Activated CD4-positive, alpha-beta T cell treated with anti-CD3 and anti-CD28 coated beads, Interleukin-2, amount 10 ng/mL, durations not matched to agents 24 days and 14 days (primary cell): Measurements from ENCODE around the gene NXPE3. TPM values are rescaled to one million over a fixed set of nuclear protein-coding genes. Genes with fewer than 3 reads are reported as not detected.

Source experiments
- DNase-seq: peaks from one replicate; pipeline ENCODE4 v3.0.0; 2022
- H3K27ac Mint-ChIP-seq: one replicate; pipeline ENCODE4 v1.8.0; 2022; ENCODE audit warnings: mild to moderate bottlenecking, mixed read lengths
- H3K27me3 Mint-ChIP-seq: one replicate; pipeline ENCODE4 v1.8.0; 2022; ENCODE audit warnings: mixed read lengths
- H3K36me3 Mint-ChIP-seq: one replicate; pipeline ENCODE4 v1.8.0; 2022; ENCODE audit warnings: low read depth, mild to moderate bottlenecking, mixed read lengths
- H3K4me1 Mint-ChIP-seq: one replicate; pipeline ENCODE4 v1.8.0; 2021; ENCODE audit warnings: mixed read lengths
- H3K4me3 Mint-ChIP-seq: one replicate; pipeline ENCODE4 v1.8.0; 2022; ENCODE audit warnings: mild to moderate bottlenecking, moderate library complexity, mixed read lengths
- H3K9me3 Mint-ChIP-seq: one replicate; pipeline ENCODE4 v1.8.0; 2021; ENCODE audit warnings: mixed read lengths
- intact Hi-C: fragments of 100-400 bp; cut with micrococcal nuclease; formaldehyde crosslinking; loops from one replicate; pipeline ENCODE4 v1.15.1; 2023
- total RNA-seq: library from RNA; stranded (reverse); gene quantifications from 2 replicates; pipeline ENCODE4 v1.2.3, GENCODE V29; 2022

Gene NXPE3
- total RNA-seq, 1 donor from 2014 or later, result 18.2 TPM

- peaks cover 52% of the 10 kb centered on the region for H3K4me1 Mint-ChIP-seq
- peak overlapping the region; percentile 97 for H3K27ac Mint-ChIP-seq
- intact Hi-C loops, result loop anchor here (1.0 to 5.0 kb wide), 10 partner anchors 14 to 335 kb away; partner anchors contain the start of gene ZBTB11
- peak overlapping the region; percentile 86 for H3K4me3 Mint-ChIP-seq
- peak; percentile 94 for DNase-seq
- no peaks in the 10 kb centered on the region for H3K9me3 Mint-ChIP-seq
- peaks cover 34% of the 10 kb centered on the region for H3K36me3 Mint-ChIP-seq
- no peaks in the 10 kb centered on the region for H3K27me3 Mint-ChIP-seq
Measured at GRCh38 chr3:101827211-101828174, 48.5 kb downstream of the NXPE3 start.

DNA sequence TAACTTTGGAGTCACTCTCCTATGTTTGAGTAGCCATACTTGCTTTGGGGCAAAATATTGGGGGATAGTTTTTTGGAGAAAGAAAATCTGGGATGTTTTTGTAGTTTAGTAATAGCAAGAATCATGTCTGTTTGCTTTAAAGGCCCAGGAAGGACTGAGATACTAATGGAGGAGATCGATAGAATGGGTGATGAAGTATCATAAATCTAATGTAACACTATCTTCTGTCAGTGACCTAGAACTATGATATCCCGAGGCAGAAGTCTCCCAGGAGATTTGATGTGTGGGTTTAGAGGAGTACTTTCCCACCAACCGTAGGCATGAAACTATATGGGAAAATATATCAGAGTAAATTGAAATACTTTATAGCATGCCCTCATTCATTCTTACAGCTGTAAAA lies 49.3 kb downstream of the NXPE3 start:
- H3K4me1 Mint-ChIP-seq, result peaks cover 59% of the 10 kb centered on the region
- H3K9me3 Mint-ChIP-seq, result no peaks in the 10 kb centered on the region
- no peak for DNase-seq
- intact Hi-C loops, result loop anchor here (1.0 to 5.0 kb wide), 5 partner anchors 15 to 334 kb away; partner anchors contain the start of gene ZBTB11
- peak overlapping the region; percentile 97 for H3K27ac Mint-ChIP-seq
- peak overlapping the region; percentile 86 for H3K4me3 Mint-ChIP-seq
- H3K36me3 Mint-ChIP-seq, result peaks cover 40% of the 10 kb centered on the region
- H3K27me3 Mint-ChIP-seq, result no peaks in the 10 kb centered on the region

GRCh38 chr3:101828691-101829436 lies 49.9 kb downstream of the NXPE3 start:
- peak overlapping the region; percentile 97 for H3K27ac Mint-ChIP-seq
- peaks cover 43% of the 10 kb centered on the region for H3K36me3 Mint-ChIP-seq
- intact Hi-C loops, result loop anchor here (1.0 to 5.0 kb wide), 5 partner anchors 16 to 333 kb away; partner anchors contain the start of gene ZBTB11
- H3K4me1 Mint-ChIP-seq, result peaks cover 63% of the 10 kb centered on the region
- DNase-seq, result peak; percentile 86
- peak overlapping the region; percentile 86 for H3K4me3 Mint-ChIP-seq
- no peaks in the 10 kb centered on the region for H3K27me3 Mint-ChIP-seq
- no peaks in the 10 kb centered on the region for H3K9me3 Mint-ChIP-seq

DNA sequence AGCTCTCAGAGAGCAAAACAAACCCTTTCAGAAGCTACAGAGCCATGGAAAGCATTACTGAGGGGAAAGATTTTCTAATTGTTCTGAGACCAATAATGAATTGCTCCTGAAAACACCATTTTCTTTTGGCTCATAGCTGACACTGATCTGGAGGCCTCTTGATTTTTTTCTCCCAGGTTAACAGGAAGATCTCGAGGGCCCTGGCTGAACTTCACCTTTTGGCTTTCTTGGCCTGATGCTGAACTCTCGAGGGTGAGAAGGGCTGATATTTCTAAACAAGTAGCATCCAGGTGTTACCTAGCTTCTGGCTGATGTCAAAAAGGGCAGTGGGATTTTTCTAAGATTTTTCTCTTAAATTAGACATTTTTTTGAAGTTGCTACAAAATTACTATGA lies 50.4 kb downstream of the NXPE3 start:
- H3K36me3 Mint-ChIP-seq, result peaks cover 46% of the 10 kb centered on the region

GRCh38 chr3:101829874-101830273 lies 50.9 kb downstream of the NXPE3 start:
- H3K36me3 Mint-ChIP-seq, result peaks cover 46% of the 10 kb centered on the region
- no peaks in the 10 kb centered on the region for H3K9me3 Mint-ChIP-seq
- H3K4me1 Mint-ChIP-seq, result peaks cover 70% of the 10 kb centered on the region
- peak overlapping the region; percentile 97 for H3K27ac Mint-ChIP-seq
- no peaks in the 10 kb centered on the region for H3K27me3 Mint-ChIP-seq
- peak overlapping the region; percentile 86 for H3K4me3 Mint-ChIP-seq
- intact Hi-C loops, result loop anchor here (5.0 kb wide), 3 partner anchors 32 to 332 kb away; partner anchors contain the start of gene ZBTB11
- no peak for DNase-seq

More for the DNA sequence above, 50.4 kb downstream of the NXPE3 start:
- H3K9me3 Mint-ChIP-seq, result no peaks in the 10 kb centered on the region
- peak overlapping the region; percentile 86 for H3K4me3 Mint-ChIP-seq
- H3K4me1 Mint-ChIP-seq, result peaks cover 68% of the 10 kb centered on the region
- intact Hi-C loops, result loop anchor here (5.0 kb wide), 3 partner anchors 33 to 333 kb away; partner anchors contain the start of gene ZBTB11
- H3K27me3 Mint-ChIP-seq, result no peaks in the 10 kb centered on the region
- no peak for DNase-seq
- H3K27ac Mint-ChIP-seq, result peak overlapping the region; percentile 97

DNA sequence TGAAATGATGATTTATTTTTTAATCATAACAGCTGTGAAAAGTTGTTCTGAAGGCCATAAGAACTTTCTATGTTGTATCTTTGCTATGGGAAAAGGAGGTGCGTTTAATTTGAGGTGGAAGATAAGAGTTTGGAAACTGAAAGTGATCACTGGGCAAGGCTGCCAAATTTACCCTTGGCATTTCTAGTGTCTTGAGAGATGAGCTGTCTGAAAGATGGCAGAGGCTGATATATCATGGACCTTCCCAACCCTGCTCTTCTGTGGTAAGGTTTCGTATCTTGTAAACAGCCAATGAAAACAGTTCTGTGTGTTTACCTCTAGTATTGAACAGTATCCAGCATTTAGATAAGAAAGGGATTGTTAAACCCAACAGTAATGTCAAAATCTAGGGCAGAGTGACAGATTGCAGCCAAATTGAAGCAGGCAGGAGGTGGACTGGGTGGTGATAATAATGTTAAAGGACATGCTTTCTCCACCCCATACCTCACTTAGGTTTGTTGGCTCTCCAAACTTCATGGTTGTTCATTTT lies 54.5 kb downstream of the NXPE3 start:
- intact Hi-C loops, result no loop called here
- no peaks in the 10 kb centered on the region for H3K9me3 Mint-ChIP-seq
- no peaks in the 10 kb centered on the region for H3K27me3 Mint-ChIP-seq
- H3K36me3 Mint-ChIP-seq, result peaks cover 60% of the 10 kb centered on the region
- peak overlapping the region; percentile 47 for H3K4me3 Mint-ChIP-seq
- peaks cover 70% of the 10 kb centered on the region for H3K4me1 Mint-ChIP-seq
- DNase-seq, result no peak
- peak overlapping the region; percentile 56 for H3K27ac Mint-ChIP-seq

DNA sequence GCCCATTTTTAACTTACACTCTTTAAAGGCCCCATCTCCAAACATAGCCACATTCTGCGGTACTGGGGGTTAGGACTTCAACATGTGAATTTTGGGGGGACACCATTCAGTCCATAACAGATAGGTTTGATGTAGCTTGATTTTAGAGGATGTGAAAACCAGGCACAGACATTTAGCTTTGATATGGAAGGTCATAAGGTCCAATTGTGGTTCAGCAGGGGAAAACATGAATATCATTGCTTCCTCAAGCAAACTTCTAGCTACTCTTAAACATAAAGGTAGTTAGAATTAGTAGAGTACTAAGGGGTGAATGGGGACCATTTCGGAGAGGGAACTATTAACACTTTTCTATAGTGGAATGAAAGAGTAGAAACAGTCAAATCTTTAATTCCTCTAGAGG lies 56.7 kb downstream of the NXPE3 start:
- Mint-ChIP-seq H3K4me3 (no peak overlapping the region), H3K36me3 (peaks cover 58% of the 10 kb centered on the region), H3K27ac (no peak overlapping the region), H3K9me3 (no peaks in the 10 kb centered on the region), H3K4me1 (peaks cover 57% of the 10 kb centered on the region), H3K27me3 (no peaks in the 10 kb centered on the region)
- no peak for DNase-seq
- intact Hi-C loops, result no loop called here

DNA sequence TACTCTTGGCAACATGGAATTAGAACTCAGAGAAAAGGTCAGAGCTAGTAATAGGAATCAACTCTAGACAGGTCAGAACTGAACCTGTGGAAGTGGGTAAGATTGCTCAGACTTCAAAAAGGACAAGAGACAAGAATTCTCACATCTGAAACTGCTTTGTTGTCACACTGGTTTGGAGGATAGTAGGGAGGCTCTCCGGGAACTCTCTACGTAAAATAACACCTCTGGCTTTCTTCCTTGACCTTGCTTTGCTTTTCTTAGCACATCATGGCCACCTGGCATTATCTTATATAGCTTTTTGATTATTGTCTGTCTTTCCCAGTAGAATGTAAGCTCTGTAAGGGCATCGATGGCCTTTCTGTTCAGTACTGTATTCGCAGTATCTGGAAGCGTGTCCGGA lies 57.1 kb downstream of the NXPE3 start:
- H3K4me1 Mint-ChIP-seq, result peaks cover 56% of the 10 kb centered on the region
- intact Hi-C loops, result no loop called here
- peaks cover 58% of the 10 kb centered on the region for H3K36me3 Mint-ChIP-seq

GRCh38 chr3:101836652-101837598 lies 57.9 kb downstream of the NXPE3 start:
- peaks cover 53% of the 10 kb centered on the region for H3K4me1 Mint-ChIP-seq
- H3K27me3 Mint-ChIP-seq, result no peaks in the 10 kb centered on the region
- no peak overlapping the region for H3K27ac Mint-ChIP-seq
- peaks cover 59% of the 10 kb centered on the region for H3K36me3 Mint-ChIP-seq
- H3K9me3 Mint-ChIP-seq, result peaks cover 1% of the 10 kb centered on the region
- no peak for DNase-seq
- intact Hi-C loops, result no loop called here
- no peak overlapping the region for H3K4me3 Mint-ChIP-seq

More for the DNA sequence above, 57.1 kb downstream of the NXPE3 start:
- no peaks in the 10 kb centered on the region for H3K9me3 Mint-ChIP-seq
- no peak overlapping the region for H3K27ac Mint-ChIP-seq
- no peak for DNase-seq
- no peak overlapping the region for H3K4me3 Mint-ChIP-seq
- no peaks in the 10 kb centered on the region for H3K27me3 Mint-ChIP-seq

- Mint-ChIP-seq H3K27me3 (no peaks in the 10 kb centered on the region), H3K4me1 (peaks cover 39% of the 10 kb centered on the region), H3K4me3 (no peak overlapping the region), H3K9me3 (peaks cover 7% of the 10 kb centered on the region), H3K36me3 (peaks cover 55% of the 10 kb centered on the region), H3K27ac (no peak overlapping the region)
- intact Hi-C loops, result no loop called here
- no peak for DNase-seq
Measured at GRCh38 chr3:101838691-101839090, 59.7 kb downstream of the NXPE3 start.

GRCh38 chr3:101840066-101840465 lies 61.1 kb downstream of the NXPE3 start:
- peaks cover 49% of the 10 kb centered on the region for H3K36me3 Mint-ChIP-seq
- H3K4me3 Mint-ChIP-seq, result no peak overlapping the region
- H3K4me1 Mint-ChIP-seq, result peaks cover 30% of the 10 kb centered on the region
- H3K9me3 Mint-ChIP-seq, result peaks cover 12% of the 10 kb centered on the region
- intact Hi-C loops, result no loop called here
- no peak overlapping the region for H3K27ac Mint-ChIP-seq
- DNase-seq, result no peak
- H3K27me3 Mint-ChIP-seq, result no peaks in the 10 kb centered on the region

DNA sequence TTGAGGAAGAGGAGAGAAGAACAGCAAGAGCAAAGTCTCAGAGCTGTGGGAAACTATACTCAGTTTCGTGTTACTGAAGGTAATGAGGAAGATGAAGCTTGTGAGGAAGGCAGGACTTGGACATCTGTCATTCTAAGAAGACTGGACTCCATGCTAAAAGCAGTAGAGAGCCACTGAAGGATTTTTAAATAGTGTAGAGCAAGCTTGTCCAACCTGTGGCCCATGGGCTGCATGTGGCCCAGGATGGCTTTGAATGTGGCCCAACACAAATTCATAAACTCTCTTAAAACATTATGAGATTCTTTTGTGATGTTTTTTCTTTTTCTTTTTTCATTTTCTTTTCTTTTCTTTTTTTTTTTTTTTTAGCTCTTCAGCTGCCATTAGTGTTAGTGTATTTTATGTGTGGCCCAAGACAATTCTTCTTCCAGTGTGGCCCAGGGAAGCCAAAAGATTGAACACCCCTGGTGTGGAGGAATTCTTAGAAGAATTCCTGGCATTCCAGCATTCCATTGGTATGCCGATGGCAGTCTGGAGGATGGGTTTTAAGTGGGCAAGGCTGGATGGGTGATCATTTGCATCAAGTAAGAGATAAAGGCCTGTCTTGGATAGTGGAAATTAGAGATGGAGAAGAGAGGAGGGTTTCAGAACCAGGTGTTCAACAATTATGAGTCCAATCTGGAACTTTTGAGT lies 63.4 kb downstream of the NXPE3 start:
- Mint-ChIP-seq H3K4me3 (no peak overlapping the region), H3K27me3 (no peaks in the 10 kb centered on the region), H3K36me3 (peaks cover 42% of the 10 kb centered on the region), H3K9me3 (peaks cover 18% of the 10 kb centered on the region), H3K27ac (no peak overlapping the region), H3K4me1 (peaks cover 12% of the 10 kb centered on the region)
- no peak for DNase-seq
- intact Hi-C loops, result no loop called here
